Measurements from ENCODE around the gene FLYWCH1. TPM values are rescaled to one million over a fixed set of nuclear protein-coding genes. Genes with fewer than 3 reads are reported as not detected.
A peak's percentile ranks its signal among the peaks of the same experiment; 100 is the strongest.

FLYWCH1 gene
- total RNA-seq, 1 experiment from 2014 or later = 32.6 TPM

DNA sequence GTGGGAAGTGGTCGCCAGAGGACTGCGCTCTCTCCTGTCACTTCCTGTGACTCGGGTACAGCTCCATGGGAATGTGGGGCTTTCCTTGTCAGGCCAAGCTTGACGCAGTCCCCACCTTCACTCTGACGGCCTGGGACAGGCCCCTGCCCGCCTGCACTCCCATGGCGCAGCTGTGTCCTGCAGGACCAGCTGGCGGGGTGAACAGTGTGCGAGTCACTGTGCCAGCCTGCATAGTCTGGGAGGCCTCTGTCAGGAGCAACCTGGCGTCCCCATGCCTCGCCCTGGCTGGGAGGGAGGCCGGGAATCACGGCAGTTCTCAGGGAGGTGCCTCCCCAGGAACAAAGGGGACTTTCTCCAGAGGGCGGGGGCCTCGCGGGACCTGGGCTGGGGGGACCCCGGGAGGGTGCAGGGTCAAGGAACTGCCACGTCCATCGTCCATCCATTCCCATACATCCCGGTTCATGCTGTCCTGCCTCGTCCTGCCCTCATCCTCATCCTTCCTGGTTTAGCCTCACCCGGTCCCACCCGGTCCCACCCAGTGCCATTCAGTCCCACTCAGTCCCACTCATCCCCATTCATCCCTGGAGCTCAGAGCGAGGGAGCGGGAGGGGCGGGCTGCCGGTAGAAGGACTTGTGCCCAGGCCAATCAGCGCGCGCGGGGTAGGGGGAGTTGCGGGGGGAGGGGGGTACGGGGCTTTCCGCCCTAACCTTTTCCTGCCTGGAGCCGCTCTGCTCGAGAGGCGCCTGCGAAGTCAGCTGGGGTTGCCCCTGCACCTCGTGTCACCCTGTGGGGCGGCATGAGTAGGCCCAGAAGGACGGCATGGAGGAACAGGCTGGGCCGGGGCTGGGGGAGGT, 13.4 kb downstream of the FLYWCH1 start (continued):
- TF ChIP-seq, protein P1, sequence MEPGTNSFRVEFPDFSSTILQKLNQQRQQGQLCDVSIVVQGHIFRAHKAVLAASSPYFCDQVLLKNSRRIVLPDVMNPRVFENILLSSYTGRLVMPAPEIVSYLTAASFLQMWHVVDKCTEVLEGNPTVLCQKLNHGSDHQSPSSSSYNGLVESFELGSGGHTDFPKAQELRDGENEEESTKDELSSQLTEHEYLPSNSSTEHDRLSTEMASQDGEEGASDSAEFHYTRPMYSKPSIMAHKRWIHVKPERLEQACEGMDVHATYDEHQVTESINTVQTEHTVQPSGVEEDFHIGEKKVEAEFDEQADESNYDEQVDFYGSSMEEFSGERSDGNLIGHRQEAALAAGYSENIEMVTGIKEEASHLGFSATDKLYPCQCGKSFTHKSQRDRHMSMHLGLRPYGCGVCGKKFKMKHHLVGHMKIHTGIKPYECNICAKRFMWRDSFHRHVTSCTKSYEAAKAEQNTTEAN (CRISPR knock-in tag; IDR thresholded peaks at IDR 0.05) = no peak
- no peak for TF ChIP-seq NR1H2 (CRISPR knock-in tag; IDR thresholded peaks at IDR 0.05)
- TF ChIP-seq NFYB (CRISPR knock-in tag; conservative IDR thresholded peaks at IDR 0.05; ENCODE audit: low read depth) = peak; percentile 69
- TF ChIP-seq MAX (CRISPR knock-in tag; IDR thresholded peaks at IDR 0.05) = peak; percentile 73; the same call in 1 of the 2 replicates

DNA sequence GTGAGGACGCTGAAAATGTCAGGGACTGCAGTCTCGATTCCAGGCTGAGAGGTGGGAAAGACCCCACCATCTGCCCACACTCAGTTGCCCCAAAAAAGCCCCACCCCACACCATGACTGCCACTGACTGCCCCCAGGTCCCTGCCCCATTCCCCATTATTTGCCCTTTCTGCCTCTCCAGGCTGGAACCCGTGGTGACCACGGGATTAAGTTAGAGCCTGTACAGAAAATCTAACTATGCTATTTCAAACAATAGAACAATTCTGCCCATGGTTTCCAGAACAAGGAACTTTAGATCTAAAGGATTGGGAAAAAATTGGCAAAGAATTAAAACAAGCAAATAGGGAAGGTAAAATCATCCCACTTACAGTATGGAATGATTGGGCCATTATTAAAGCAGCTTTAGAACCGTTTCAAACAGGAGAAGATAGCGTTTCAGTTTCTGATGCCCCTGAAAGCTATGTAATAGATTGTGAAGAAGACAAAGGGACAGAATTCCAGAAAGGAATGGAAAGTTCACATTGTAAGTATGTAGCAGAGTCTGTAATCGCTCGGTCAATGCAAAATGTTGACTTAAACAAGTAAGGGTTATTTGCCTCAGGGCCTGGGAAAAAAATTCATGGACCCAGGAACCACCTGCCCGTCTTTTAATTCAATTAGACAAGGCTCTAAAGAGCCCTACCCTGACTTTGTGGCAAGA, 14.4 kb downstream of the FLYWCH1 start:
- H3K27me3 Mint-ChIP-seq (ENCODE audit: low read depth) = peaks cover 9% of the 10 kb centered on the region
- CTCF ChIA-PET = interaction anchor here (0.6 to 3.1 kb wide), 36 partner anchors 9 to 173 kb away, joined by 3 to 42 read pairs (median 7); partner anchors contain the start of genes FLYWCH1, FLYWCH2, KREMEN2 and PRSS21
- H3K9me3 Mint-ChIP-seq = peaks cover 9% of the 10 kb centered on the region
- POLR2A ChIA-PET = interaction anchor here (0.5 to 1.0 kb wide), 4 partner anchors 15 to 51 kb away, joined by 3 to 5 read pairs (median 4); partner anchors contain the start of gene FLYWCH1
- TF ChIP-seq ZNF219 (CRISPR knock-in tag; IDR thresholded peaks at IDR 0.05; ENCODE audit: borderline replicate concordance) = 0 out of 2 replicates have a peak, but pooled peaks have one; percentile 13
- TF ChIP-seq ZMAT4 (CRISPR knock-in tag; IDR thresholded peaks at IDR 0.05) = no peak
- no peak for TF ChIP-seq MAX (CRISPR knock-in tag; IDR thresholded peaks at IDR 0.05)
- H3K36me3 Mint-ChIP-seq = peaks cover 3% of the 10 kb centered on the region; the same call in 1 of the 2 replicates
- ATAC-seq = no peak
- no peak for DNase-seq (ENCODE audit: low spot score)
- peak overlapping the region; percentile 55 for H3K4me3 Mint-ChIP-seq
- peaks cover 33% of the 10 kb centered on the region for H3K4me1 Mint-ChIP-seq
- H3K27ac Mint-ChIP-seq = peak overlapping the region; percentile 64; the same call in 1 of the 2 replicates

GRCh38 chr16:2926650-2926999, 14.9 kb downstream of the FLYWCH1 start:
- Mint-ChIP-seq H3K4me3 (no peak overlapping the region; the same call in 1 of the 2 replicates), H3K4me1 (peaks cover 33% of the 10 kb centered on the region), H3K9me3 (peaks cover 9% of the 10 kb centered on the region), H3K27me3 (ENCODE audit: low read depth) (peaks cover 9% of the 10 kb centered on the region), H3K36me3 (peaks cover 3% of the 10 kb centered on the region; the same call in 1 of the 2 replicates), H3K27ac (no peak overlapping the region)
- DNase-seq (ENCODE audit: low spot score) (no peak), ATAC-seq (no peak)
- CTCF ChIA-PET = interaction anchor here (0.6 to 3.1 kb wide), 36 partner anchors 9 to 253 kb away, joined by 3 to 42 read pairs (median 6); partner anchors contain the start of genes FLYWCH1, FLYWCH2, KREMEN2 and PRSS21
- POLR2A ChIA-PET = interaction anchor here (1.0 to 1.3 kb wide), 2 partner anchors 10 to 15 kb away, joined by 3 read pairs; partner anchors contain the start of gene FLYWCH1
- TF ChIP-seq, protein P2, sequence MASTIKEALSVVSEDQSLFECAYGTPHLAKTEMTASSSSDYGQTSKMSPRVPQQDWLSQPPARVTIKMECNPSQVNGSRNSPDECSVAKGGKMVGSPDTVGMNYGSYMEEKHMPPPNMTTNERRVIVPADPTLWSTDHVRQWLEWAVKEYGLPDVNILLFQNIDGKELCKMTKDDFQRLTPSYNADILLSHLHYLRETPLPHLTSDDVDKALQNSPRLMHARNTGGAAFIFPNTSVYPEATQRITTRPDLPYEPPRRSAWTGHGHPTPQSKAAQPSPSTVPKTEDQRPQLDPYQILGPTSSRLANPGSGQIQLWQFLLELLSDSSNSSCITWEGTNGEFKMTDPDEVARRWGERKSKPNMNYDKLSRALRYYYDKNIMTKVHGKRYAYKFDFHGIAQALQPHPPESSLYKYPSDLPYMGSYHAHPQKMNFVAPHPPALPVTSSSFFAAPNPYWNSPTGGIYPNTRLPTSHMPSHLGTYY (CRISPR knock-in tag; IDR thresholded peaks at IDR 0.05) = no peak
- TF ChIP-seq NFYB (CRISPR knock-in tag; conservative IDR thresholded peaks at IDR 0.05; ENCODE audit: low read depth) (no peak), ZNF121 (CRISPR knock-in tag; IDR thresholded peaks at IDR 0.05) (no peak), SMAD4 (CRISPR knock-in tag; IDR thresholded peaks at IDR 0.05) (no peak), FOXJ3 (CRISPR knock-in tag; IDR thresholded peaks at IDR 0.05; ENCODE audit: borderline replicate concordance) (no peak), IRF1 (CRISPR knock-in tag; IDR thresholded peaks at IDR 0.05) (no peak), KAT7 (CRISPR knock-in tag; IDR thresholded peaks at IDR 0.05; ENCODE audit: borderline replicate concordance) (no peak), ZNF423 (CRISPR knock-in tag; IDR thresholded peaks at IDR 0.05) (no peak), PRRX2 (CRISPR knock-in tag; IDR thresholded peaks at IDR 0.05) (no peak), NFATC4 (CRISPR knock-in tag; IDR thresholded peaks at IDR 0.05) (no peak), NR1H2 (CRISPR knock-in tag; IDR thresholded peaks at IDR 0.05) (no peak), ZNF219 (CRISPR knock-in tag; IDR thresholded peaks at IDR 0.05; ENCODE audit: borderline replicate concordance) (no peak), PRDM15 (CRISPR knock-in tag; IDR thresholded peaks at IDR 0.05) (no peak), RELA (CRISPR knock-in tag; IDR thresholded peaks at IDR 0.05; ENCODE audit: borderline replicate concordance) (no peak)
- TF ChIP-seq, protein P3, sequence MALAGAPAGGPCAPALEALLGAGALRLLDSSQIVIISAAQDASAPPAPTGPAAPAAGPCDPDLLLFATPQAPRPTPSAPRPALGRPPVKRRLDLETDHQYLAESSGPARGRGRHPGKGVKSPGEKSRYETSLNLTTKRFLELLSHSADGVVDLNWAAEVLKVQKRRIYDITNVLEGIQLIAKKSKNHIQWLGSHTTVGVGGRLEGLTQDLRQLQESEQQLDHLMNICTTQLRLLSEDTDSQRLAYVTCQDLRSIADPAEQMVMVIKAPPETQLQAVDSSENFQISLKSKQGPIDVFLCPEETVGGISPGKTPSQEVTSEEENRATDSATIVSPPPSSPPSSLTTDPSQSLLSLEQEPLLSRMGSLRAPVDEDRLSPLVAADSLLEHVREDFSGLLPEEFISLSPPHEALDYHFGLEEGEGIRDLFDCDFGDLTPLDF (CRISPR knock-in tag; IDR thresholded peaks at IDR 0.05) = no peak

All from WTC11 (cell line).